ENCODE data around the gene POLR2I. TPM values are rescaled to one million over a fixed set of nuclear protein-coding genes. Genes with fewer than 3 reads are reported as not detected.
A peak's percentile ranks its signal among the peaks of the same experiment; 100 is the strongest.
"Not testable (repeated sequence)": the region's sequence is repeated elsewhere in the genome, so short reads cannot be mapped to it uniquely, and the experiment has no call there.

The POLR2I gene
- total RNA-seq, 1 donor from 2014 or later = 71.6 TPM

DNA sequence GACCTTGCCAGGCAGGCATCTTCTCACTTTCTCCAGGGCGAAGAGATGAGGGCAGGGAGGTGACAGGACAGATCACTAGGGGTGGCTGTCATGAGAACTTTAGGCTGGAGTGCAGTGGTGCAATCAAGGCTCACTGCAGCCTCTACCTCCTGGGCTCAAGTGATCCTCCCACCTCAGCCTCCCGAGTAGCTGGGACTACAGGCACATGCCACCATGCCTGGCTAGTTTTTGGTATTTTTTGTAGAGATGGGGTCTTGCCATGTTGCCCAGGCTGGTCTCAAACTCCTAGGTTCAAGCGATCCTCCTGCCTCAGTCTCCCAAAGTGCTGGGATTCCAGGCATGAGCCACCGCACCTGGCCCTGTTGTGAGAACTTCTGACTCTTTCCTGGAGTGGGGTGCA is 20.2 kb upstream of the POLR2I start:
- not testable (repeated sequence) for DNase-seq (ENCODE audit: low read depth)

DNA sequence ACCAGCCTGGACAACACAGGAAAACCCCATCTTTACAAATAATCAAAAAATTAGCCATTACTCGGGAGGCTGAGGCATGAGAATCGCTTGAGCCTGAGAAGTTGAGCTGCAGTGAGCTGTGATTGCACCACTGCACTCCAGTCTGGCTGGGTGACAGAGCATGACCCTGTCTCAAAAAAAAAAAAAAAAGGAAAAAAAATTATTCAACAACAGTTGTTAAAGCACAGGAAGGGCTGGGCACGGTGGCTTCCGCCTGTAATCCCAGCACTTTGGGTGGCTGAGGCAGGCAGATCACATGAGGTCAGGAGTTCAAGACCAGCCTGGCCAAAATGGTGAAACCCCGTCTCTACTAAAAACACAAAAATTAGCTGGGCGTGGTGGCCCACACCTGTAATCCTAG is 16.5 kb upstream of the POLR2I start:
- DNase-seq (ENCODE audit: low read depth) = not testable (repeated sequence)

DNA sequence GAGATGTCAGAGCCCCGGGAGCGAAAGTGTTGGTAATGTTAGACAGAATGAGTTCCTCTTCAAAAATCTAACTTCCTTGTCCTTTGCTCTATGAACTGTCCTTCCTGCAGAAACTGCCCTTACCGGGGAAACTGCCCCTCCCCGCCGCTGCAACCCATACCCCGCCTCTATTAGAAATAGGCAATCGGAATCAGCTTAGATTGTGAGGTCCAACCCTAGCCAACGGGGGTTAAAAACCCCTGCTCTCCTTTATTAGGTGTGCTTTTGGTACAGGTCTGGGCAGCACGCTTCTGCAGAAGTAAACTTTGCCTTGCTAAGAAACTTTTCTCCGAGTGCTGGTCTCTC is 13.7 kb upstream of the POLR2I start:
- no peak for DNase-seq (ENCODE audit: low read depth)

DNA sequence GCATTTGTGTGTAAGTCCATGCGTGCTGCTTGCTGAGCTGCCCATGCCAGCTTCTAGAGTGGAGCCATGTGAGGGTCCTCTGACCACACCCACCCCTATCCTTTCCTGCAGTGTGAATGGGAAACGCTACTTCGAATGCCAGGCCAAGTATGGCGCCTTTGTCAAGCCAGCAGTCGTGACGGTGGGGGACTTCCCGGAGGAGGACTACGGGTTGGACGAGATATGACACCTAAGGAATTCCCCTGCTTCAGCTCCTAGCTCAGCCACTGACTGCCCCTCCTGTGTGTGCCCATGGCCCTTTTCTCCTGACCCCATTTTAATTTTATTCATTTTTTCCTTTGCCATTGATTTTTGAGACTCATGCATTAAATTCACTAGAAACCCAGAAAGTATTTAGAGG is 10.9 kb upstream of the POLR2I start:
- no peak for DNase-seq (ENCODE audit: low read depth)

DNA sequence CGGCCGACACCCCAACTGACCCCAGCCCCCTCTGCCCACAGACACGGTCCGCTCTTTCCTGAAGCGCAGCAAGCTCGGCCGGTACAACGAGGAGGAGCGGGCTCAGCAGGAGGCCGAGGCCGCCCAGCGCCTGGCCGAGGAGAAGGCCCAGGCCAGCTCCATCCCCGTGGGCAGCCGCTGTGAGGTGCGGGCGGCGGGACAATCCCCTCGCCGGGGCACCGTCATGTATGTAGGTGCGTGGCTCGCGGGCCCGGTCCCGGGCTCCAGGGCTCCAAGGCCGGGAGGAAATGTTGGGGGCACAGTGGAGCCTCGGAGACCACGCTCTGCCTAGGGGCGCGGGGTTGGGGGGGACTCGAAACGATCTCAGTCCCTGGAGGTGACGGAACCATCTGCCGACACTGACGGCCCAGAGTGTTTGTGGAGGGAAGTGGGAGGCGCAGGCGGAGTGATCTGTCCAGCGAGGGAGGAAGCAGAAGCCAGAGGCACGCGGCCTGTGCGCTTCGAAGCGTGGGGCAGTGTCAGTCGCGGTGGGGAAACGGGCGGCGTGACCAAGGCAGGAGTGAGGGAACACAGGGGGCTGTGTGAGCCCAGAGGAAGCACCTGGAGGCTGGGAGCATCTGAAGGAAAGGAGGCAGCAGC is 6.9 kb upstream of the POLR2I start:
- DNase-seq (ENCODE audit: low read depth) = no peak

DNA sequence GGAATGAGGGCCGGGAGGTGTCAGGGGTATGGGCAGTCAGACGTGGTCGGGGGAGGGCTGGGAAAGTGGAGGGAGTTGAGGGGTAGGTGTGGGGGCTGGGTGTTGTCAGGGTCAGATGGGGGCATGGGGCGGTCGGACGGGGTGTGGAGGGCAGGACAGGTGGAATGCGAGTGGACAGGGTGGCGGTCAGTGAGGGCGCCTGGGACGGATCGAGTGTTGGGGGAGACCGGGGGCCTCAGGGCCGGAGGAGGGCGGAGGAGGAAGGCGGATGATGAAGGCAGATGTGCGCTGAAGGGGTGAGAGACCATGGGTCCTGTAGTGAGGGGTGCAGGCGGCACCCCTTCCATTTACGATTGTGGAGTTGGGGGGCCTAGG is 6.3 kb upstream of the POLR2I start:
- no peak for DNase-seq (ENCODE audit: low read depth)

DNA sequence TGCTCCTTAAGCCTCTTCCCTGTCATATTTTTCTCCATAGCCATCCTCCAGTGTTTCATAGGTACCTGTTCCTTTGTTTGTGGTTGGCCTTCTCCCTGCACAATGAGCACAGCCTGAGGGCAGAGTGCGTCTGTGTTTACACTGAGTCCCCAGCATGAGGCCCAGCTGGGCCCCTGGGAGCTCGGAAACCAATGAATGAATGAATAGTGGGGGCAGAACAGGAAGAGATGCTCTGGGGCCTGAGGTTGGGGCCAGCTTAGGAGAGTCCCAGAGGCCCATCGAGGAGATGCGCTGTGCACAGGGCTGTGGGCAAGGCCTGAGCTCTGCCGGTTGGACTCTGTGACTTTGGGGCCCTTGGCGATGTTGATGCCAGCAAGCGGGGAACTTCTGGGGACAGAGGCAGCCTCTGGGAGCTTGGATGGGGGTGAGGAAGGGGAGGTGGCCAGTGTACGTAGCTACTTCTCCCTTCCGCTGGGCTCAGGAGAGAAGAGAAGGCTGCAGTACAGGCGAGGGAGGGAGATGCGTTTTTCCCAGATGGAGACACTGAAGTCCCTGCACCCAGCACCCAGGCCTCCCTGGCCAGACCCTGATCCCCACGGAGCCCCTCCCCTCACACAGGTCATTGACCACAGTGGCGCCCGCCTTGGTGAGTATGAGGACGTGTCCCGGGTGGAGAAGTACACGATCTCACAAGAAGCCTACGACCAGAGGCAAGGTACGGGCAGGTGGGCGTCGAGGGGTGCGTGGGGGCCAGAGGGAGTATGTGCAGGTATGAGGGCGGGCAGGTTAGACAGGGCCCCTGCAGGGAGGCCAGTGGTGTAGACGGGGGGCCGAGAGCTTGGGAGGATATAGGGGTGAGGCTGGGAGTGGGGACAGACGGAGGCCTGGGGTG is 5.7 kb upstream of the POLR2I start:
- DNase-seq (ENCODE audit: low read depth) = no peak

DNA sequence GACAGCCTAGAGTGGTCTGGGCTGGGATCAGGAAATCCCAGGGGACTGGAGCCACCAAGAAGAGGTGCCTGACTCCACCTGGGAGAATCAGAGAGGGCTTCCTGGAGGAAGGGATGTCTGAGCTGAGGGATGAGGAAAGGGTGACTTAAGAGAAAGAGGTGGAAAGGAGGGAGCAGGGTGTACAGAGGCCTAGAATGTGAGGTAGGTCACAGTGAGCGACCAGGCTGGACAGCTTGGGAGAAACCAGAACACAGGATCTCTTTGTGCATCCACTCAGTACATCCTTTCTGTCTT is 1.6 kb upstream of the POLR2I start:
- no peak for DNase-seq (ENCODE audit: low read depth)

DNA sequence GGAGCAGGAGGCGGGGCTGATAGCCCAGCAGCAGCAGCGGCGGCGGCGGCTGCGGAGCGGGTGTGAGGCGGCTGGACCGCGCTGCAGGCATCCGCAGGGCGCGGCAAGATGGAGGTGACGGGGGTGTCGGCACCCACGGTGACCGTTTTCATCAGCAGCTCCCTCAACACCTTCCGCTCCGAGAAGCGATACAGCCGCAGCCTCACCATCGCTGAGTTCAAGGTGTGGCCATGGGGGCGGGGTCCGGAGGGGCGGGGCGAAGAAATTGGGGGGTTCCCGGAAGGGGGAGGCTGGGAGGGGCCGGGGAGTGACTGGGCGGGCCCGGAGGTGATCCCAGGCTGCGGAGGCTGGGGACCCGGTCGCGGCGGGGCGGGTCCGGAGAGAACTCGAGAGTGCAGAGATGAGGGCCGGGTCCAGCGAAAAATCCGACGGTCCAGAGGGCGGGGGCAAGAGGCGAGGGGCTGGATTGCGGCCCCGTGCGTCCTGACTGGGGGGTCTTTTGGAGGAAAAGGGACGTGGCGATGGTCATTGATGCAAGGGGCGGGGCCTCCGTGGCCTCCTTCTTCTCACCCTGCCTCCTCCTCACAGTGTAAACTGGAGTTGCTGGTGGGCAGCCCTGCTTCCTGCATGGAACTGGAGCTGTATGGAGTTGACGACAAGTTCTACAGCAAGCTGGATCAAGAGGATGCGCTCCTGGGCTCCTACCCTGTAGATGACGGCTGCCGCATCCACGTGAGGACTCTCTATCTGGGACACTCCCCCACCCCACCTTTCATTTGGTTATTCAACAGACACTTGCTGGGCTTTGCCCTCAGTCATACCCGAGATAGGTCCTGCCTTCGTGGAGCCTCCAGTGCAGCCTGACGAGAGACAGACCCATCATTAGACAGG is 1.0 kb upstream of the POLR2I start, which contains the start of gene TBCB:
TSS of gene TBCB (plus strand) at position 16 of the 891 bp plus-strand sequence. CDS start at position 109, 93 bp downstream.
- no peak for DNase-seq (ENCODE audit: low read depth)

DNA sequence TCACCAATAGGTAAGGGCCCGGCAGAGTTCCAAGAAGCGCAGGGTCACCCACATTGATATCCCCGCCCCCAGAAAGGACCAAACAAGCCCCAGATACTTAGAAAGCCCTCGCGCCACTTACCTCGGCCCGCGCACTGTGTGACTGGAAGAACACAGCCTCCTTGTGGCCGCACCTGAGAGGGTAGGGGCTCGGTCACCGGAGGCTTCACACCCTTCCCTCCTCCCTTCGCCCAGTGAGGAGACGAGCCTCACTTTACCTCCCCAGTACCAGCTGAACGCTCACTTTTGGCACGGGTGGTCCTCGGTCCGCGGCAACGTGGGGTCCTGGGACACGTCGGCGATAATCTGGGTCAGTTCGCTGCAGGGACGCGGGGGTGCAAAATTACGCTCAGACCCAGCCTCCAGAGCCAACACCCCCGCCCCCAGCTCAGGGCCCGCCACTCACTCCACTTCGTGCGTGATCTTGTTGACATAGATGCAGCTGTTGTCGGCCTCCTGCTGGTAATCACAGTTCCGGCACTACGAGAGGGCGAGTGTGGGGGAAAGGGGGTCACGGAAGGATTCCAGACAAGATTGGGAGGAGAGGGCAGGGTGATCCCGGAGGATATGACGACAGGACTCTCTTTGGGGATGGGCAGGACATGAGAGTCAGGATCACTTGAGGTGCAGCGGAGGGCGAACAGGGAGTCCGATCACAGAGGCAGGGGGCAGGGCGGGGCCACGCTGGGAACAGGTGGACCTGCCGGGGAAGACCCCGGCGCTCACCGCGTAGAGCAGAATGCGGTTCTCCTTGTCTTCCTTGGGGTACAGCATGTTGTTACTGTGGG is 568 bp downstream of the POLR2I start:
- DNase-seq (ENCODE audit: low read depth) = peak; percentile 78

DNA sequence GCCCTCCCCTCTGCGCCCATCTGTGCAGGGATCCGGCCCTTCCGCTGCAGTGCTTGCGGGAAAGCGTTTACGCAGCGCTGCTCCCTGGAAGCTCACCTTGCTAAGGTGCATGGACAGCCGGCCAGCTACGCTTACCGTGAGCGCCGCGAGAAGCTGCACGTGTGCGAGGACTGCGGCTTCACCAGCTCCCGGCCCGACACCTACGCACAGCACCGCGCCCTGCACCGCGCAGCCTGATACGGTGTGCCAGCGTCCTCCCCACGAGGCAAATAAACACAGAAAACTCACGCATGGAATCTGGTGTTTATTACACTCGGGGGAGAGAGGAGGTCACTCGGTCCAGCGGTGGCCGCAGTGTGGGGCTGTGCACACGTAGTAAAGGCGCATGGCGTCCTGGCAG is 1.2 kb downstream of the POLR2I start:
- DNase-seq (ENCODE audit: low read depth) = no peak

DNA sequence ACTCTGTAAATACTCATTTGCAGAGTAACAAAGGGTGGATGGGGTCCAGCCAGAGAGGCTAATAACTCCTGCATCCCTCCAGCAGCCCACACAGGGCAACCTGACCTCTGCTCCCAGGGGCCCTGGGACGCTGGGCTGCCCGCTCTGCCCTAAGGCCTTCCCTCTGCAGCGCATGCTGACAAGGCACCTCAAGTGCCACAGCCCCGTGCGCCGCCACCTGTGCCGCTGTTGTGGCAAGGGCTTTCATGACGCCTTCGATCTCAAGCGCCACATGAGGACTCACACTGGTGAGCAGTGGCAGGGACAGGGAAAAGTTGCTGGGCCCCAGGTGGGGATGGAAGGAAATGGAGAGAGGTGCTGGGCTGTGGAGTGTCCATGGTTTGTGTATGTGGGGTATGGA is 2.0 kb downstream of the POLR2I start:
- DNase-seq (ENCODE audit: low read depth) = no peak

DNA sequence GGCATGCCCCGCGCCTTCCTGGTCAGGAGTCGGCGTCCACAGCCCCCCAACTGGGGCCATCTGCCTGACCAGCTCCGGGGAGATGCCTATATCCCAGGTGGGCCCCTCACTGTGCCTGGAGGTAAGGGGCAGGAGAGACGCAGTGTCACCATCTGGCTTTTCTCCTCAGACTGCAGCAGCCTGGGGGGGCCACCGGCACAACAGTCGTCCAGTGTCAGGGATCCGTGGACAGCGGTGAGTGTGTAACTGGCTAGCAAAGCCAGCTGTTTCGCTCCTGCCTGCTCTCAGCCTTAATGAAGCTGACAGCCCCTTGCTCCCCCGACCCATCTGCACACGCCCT is 3.5 kb downstream of the POLR2I start:
- no peak for DNase-seq (ENCODE audit: low read depth)

DNA sequence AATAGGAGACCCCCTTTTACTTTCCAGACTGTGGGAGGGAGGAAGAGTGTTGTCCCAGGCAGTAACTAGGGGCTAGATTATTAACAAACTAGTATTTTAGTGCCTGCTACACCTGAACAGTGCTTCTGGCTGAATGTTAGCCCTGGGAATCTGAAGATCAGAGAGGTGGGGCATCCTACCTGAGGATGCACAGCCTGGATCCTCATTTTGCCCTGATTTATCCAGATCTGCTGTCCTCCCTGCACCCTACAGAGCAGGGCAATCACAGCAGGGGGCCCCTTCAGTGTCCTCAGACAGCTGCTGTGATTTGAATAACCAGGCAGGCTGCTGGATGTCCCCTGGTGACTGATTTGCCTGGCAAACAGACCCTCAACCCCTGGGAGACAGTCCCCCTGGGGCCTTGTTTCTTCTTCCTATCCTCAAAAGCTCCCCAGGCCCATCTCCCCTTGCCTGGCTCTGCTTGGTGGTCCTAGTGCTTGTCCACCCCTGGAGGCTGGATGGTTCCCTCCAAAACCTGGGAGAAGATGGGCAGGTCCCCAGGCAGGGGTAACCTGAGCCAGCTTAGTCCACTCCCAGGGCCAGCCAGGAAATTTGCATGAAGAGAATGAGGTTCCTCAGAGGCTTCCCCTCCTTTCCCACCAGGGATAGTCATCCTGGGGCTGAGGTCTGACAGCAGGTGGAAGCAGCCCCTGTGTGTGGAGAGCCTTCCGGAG is 4.0 kb downstream of the POLR2I start, which contains the start of gene OVOL3:
TSS of gene OVOL3 (plus strand) at position 657 of the 713 bp plus-strand sequence. CDS start 60 bp downstream, outside the sequence.
- DNase-seq (ENCODE audit: low read depth) = no peak

DNA sequence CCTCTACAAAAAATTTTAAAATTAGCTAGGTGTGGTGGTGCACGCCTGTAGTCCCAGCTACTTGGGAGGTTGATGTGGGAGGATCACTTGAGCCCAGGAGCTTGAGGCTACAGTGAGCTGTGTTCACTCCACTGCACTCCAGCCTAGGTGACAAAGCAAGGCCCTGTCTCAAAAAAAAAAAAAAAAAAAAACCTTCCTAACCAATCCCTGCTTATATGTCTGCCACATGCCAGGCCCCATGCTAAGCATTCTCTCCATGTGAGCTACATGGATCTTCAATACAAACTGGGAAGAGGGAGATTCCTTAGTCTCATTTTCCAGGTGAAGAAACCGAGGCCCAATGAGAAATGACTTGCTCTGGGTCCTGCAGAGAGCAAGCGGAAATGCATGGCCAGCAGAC is 6.0 kb downstream of the POLR2I start:
- DNase-seq (ENCODE audit: low read depth) = no peak

DNA sequence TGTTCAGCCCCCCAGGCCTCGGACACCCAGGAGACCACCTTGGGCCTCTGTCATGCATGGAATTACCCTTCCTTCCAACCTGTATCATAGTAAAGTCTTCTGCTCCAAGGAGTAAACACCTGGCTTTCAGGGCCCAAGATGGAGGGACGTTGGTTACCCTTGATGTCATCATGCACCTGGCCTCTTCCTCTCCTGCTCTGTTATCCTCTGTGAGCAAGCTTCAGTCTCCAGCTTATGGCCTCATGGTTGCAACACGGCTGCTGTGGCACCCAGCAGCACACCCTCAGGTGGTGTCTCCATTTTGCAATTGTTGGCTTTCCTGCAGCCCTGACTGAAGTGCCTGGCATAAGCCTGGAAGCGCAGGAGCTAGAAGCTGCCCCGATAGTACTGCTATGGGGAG is 7.7 kb downstream of the POLR2I start:
- no peak for DNase-seq (ENCODE audit: low read depth)

DNA sequence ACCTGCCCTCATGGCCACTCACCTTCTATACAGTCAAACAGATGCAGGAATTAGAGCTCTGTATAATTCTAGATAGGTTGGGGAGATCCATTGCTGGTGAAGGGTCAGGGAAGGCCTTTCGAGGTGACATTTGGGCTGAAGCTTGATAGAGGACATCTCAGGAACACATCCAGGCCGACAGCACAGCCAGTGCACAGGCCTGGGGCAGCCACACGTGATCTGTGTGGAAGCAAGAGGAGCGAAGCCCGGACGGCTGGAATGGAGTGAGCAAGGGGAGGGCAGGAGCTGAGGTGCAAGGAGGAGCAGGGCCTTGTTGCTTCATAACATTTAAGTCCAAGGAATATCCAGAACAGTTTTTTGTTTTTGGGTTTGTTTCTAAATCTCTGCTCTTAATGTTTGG is 8.2 kb downstream of the POLR2I start:
- no peak for DNase-seq (ENCODE audit: low read depth)

DNA sequence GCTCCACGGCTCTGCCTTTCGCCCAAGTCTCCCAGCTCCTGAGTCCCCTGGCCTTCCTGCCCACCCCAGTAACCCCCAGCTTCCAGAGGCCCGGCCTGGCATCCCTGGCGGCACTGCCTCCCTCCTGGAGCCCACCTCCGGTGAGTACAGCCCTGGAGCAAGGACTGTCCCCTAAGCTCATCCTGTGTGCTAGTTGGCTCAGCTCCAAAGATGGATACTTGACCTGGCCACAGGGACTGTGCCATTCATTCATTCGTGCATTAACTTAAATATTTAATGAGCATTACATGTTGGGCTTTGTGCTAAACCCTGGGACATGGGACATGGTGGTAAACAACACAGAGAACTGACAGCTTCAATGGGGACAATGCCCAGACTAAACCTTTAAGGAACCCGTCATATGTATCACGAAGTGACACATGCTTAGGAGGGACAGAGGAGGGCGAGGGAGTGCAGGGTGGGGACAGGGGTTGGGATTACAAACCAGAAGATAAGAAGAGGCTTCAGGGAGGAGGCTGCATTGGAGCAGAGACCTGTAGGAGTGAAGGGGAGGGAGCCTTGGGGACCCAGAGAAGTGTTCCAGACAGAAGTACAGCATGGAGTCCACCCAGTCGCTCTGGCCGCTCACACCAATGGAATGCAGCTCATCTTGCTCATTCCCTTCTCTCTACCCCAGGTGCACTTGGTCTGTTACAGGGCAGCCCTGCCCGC is 10.7 kb downstream of the POLR2I start:
- no peak for DNase-seq (ENCODE audit: low read depth)

DNA sequence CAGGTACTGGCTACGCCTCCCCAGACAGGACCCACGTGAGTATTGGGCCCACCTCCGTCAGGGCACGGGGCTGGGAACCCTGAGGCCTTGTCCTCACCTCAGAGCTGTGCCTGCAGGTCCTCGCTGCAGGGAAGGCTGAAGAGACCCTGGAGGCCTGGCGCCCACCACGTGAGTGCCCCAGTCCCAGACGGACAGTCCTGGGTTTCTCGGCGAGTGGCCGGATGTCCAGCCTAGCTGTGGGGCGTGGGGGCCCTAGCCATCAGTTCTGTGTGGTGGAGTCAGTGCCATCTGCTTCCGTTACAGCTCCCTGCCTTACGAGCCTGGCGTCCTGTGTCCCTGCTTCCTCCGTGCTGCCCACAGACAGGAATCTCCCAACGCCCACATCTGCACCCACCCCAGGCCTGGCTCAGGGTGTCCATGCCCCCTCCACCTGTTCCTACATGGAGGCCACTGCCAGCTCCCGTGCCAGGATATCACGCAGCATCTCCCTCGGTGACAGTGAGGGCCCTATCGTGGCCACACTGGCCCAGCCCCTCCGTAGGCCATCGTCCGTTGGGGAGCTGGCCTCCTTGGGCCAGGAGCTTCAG is 11.5 kb downstream of the POLR2I start:
- no peak for DNase-seq (ENCODE audit: low read depth)

All from myocyte (in vitro differentiated cells).